T-cell (primary cell): Measurements from ENCODE around the gene TEX261. TPM values are rescaled to one million over a fixed set of nuclear protein-coding genes. Genes with fewer than 3 reads are reported as not detected.
A peak's percentile ranks its signal among the peaks of the same experiment; 100 is the strongest.

Experiments
- ATAC-seq, 4 experiments: fragments of 200-7000 bp in 3 of 4; fragments of 150-1000 bp in 1 of 4; cut with Tn5 transposase; replicated peaks in 1 of 4; 1 replicate in 3 of 4; 2 replicates in 1 of 4; pipeline ENCODE4 v1.10.0; 2021; ENCODE audit warnings: moderate library complexity in 3 of 4, mild to moderate bottlenecking in 2 of 4, moderate number of reproducible peaks in 1 of 4
- CTCF ChIA-PET, 2 donors: fragments of 300-600 bp; sonication (Branson Sonifier 250); formaldehyde crosslinking; loops; one replicate each; lab custom pipeline; 2022; ENCODE audit warnings: antibody characterized with exemption in 2 of 2; lab: Charles Lee
- POLR2A ChIA-PET, 2 donors: fragments of 300-600 bp; sonication (Branson Sonifier 250); formaldehyde crosslinking; loops; one replicate each; lab custom pipeline; 2022; ENCODE audit warnings: antibody characterized with exemption in 2 of 2; lab: Charles Lee
- DNase-seq, 35 experiments: peaks; one replicate each; pipeline versions ENCODE4 v3.0.0 to v3.0.0-alpha.2; 2013 to 2023
- H3K27ac ChIP-seq: one replicate; pipeline ENCODE4 v1.5.1; 2013; ENCODE audit warnings: low read length
- H3K27me3 ChIP-seq, 2 experiments: replicated peaks in 1 of 2; 1 replicate in 1 of 2; 2 replicates in 1 of 2; pipeline versions ENCODE4 v1.6.1 to v1.7.0; 2013; ENCODE audit warnings: low read length in 1 of 2, mixed read lengths in 1 of 2; ENCODE audit not compliant: control insufficient read depth in 2 of 2, insufficient read depth in 2 of 2; ENCODE audit errors: extremely low read depth in 1 of 2
- H3K36me3 ChIP-seq, 2 donors: 1 replicate in 1 of 2; 2 replicates in 1 of 2; pipeline versions ENCODE4 v1.6.1 to v1.7.0; 2013; ENCODE audit warnings: low read length in 1 of 2; ENCODE audit not compliant: control insufficient read depth in 2 of 2, insufficient read depth in 1 of 2; ENCODE audit errors: extremely low read depth in 1 of 2
- H3K4me1 ChIP-seq, 2 experiments: 1 replicate in 1 of 2; 2 replicates in 1 of 2; pipeline versions ENCODE4 v1.6.1 to v1.7.0; 2013; ENCODE audit warnings: low read length in 2 of 2, mixed read lengths in 1 of 2; ENCODE audit not compliant: insufficient read depth in 2 of 2, control insufficient read depth in 1 of 2; ENCODE audit errors: extremely low read depth in 1 of 2
- H3K4me3 ChIP-seq, 2 donors: 1 replicate in 1 of 2; 2 replicates in 1 of 2; pipeline versions ENCODE4 v1.5.1 to v1.7.0; 2013; ENCODE audit warnings: mild to moderate bottlenecking in 2 of 2, low read length in 1 of 2, moderate library complexity in 1 of 2; ENCODE audit not compliant: control insufficient read depth in 1 of 2; ENCODE audit errors: extremely low read depth in 1 of 2
- H3K9me3 ChIP-seq: 2 replicates; pipeline ENCODE4 v1.7.0; 2013
- H3K27ac Mint-ChIP-seq, 2 donors: one replicate each; pipeline ENCODE4 v1.8.0; 2020 to 2021; ENCODE audit warnings: mild to moderate bottlenecking in 2 of 2, mixed read lengths in 2 of 2
- H3K27me3 Mint-ChIP-seq, 2 donors: one replicate each; pipeline ENCODE4 v1.8.0; 2021 to 2022; ENCODE audit warnings: mixed read lengths in 2 of 2
- H3K36me3 Mint-ChIP-seq: one replicate; pipeline ENCODE4 v1.8.0; 2021; ENCODE audit warnings: mixed read lengths
- H3K4me1 Mint-ChIP-seq, 3 donors: one replicate each; pipeline ENCODE4 v1.8.0; 2020 to 2022; ENCODE audit warnings: mixed read lengths in 3 of 3, mild to moderate bottlenecking in 1 of 3
- H3K4me3 Mint-ChIP-seq, 3 donors: one replicate each; pipeline ENCODE4 v1.8.0; 2020 to 2022; ENCODE audit warnings: mild to moderate bottlenecking in 3 of 3, mixed read lengths in 3 of 3, moderate library complexity in 3 of 3
- H3K9me3 Mint-ChIP-seq, 3 donors: one replicate each; pipeline ENCODE4 v1.8.0; 2020 to 2022; ENCODE audit warnings: mixed read lengths in 3 of 3
- WGBS: methylation state at CpG from one replicate; pipeline ENCODE4 v1.1.5; 2013; ENCODE audit warnings: missing lambda C conversion rate; ENCODE audit not compliant: insufficient coverage; 5-methylcytosine and 5-hydroxymethylcytosine counted together
- total RNA-seq, 35 experiments: library from RNA in 6 of 35; stranded (reverse) in 6 of 35; fragments of 120-200 nt in 1 of 35; gene quantifications; one replicate each; pipeline versions ENCODE4 v1.2.1 to v1.2.4 and lab custom pipeline; 2013 to 2026

TEX261 gene
- total RNA-seq, 5 donors from 2014 or later (not counting 1 experiment from before 2014, with no cell fraction given) = 35.9 to 60.3 (median 48.1) TPM

- Mint-ChIP-seq H3K36me3 (peaks cover 29% of the 10 kb centered on the region), H3K4me3 (peak overlapping the region; percentile 41 to 59 (median 42)), H3K4me1 (peaks cover 6 to 15% (median 15%) of the 10 kb centered on the region in 3 donors), H3K27me3 (no peaks in the 10 kb centered on the region), H3K9me3 (no peaks in the 10 kb centered on the region), H3K27ac (peak overlapping the region; percentile 44 to 50)
- Histone ChIP-seq H3K27ac (no peak overlapping the region), H3K4me3 (no peak overlapping the region), H3K9me3 (no peaks in the 10 kb centered on the region), H3K36me3 (peaks cover 13 to 43% of the 10 kb centered on the region in 2 donors), H3K27me3 (no peaks in the 10 kb centered on the region), H3K4me1 (peaks cover 0 to 12% of the 10 kb centered on the region in 2 experiments)
- 26% methylated on average over 29 of the region's 32 CpGs for WGBS
- ChIA-PET CTCF (interaction anchor here (0.5 to 1.6 kb wide), 8 partner anchors 9 to 690 kb away, joined by 3 to 4 read pairs (median 3); partner anchors contain the start of gene MPHOSPH10 (in 1 of the 2)), POLR2A (interaction anchor here in 1 of 2 donors (0.6 kb wide), 1 partner anchor 129 kb away, joined by 4 read pairs; no protein-coding TSS in a partner anchor)
- ATAC-seq = peak; percentile 98 to 100 (median 99)
- DNase-seq = peak; percentile 63 to 89 (median 80)
Measured at GRCh38 chr2:70984576-70985282, 9.9 kb downstream of the TEX261 start.

- Mint-ChIP-seq H3K27ac (peak overlapping the region; percentile 44 to 50), H3K4me3 (peak overlapping the region in 2 of 3 donors; percentile 41 to 59), H3K27me3 (no peaks in the 10 kb centered on the region), H3K9me3 (no peaks in the 10 kb centered on the region), H3K4me1 (peaks cover 6 to 17% (median 16%) of the 10 kb centered on the region in 3 donors), H3K36me3 (peaks cover 29% of the 10 kb centered on the region)
- no peak overlapping the region for H3K4me3 ChIP-seq
- no peak for DNase-seq
- H3K9me3 ChIP-seq = no peaks in the 10 kb centered on the region
- no peaks in the 10 kb centered on the region for H3K27me3 ChIP-seq
- H3K4me1 ChIP-seq = peaks cover 0 to 13% of the 10 kb centered on the region in 2 experiments
- peaks cover 10 to 37% of the 10 kb centered on the region in 2 donors for H3K36me3 ChIP-seq
- no peak overlapping the region for H3K27ac ChIP-seq
- ChIA-PET CTCF (interaction anchor here (0.6 to 1.6 kb wide), 7 partner anchors 10 to 147 kb away, joined by 3 to 4 read pairs (median 3); partner anchors contain the start of gene MPHOSPH10 (in 1 of the 2)), POLR2A (interaction anchor here in 1 of 2 donors (0.6 kb wide), 1 partner anchor 129 kb away, joined by 4 read pairs; no protein-coding TSS in a partner anchor)
- ATAC-seq = no peak
- WGBS = 84% methylated on average over 3 of the region's 3 CpGs
Measured at GRCh38 chr2:70984228-70984575, 10.5 kb downstream of the TEX261 start.

GRCh38 chr2:70983506-70984227 is 11.0 kb downstream of the TEX261 start:
- WGBS = 95% methylated on average over 3 of the region's 8 CpGs
- H3K27me3 ChIP-seq = no peaks in the 10 kb centered on the region
- H3K27ac ChIP-seq = no peak overlapping the region
- H3K36me3 Mint-ChIP-seq = peaks cover 25% of the 10 kb centered on the region
- peaks cover 6 to 17% (median 16%) of the 10 kb centered on the region in 3 donors for H3K4me1 Mint-ChIP-seq
- H3K9me3 ChIP-seq = no peaks in the 10 kb centered on the region
- H3K4me3 Mint-ChIP-seq = no peak overlapping the region
- H3K4me3 ChIP-seq = no peak overlapping the region
- ChIA-PET CTCF (interaction anchor here (0.6 to 1.6 kb wide), 6 partner anchors 9 to 26 kb away, joined by 3 to 4 read pairs (median 3); no protein-coding TSS in a partner anchor), POLR2A (no interaction called here)
- H3K27me3 Mint-ChIP-seq = no peaks in the 10 kb centered on the region
- no peaks in the 10 kb centered on the region for H3K9me3 Mint-ChIP-seq
- DNase-seq = peak in 2 of 35 experiments; percentile 3 to 7
- ATAC-seq = no peak
- H3K4me1 ChIP-seq = peaks cover 0 to 18% of the 10 kb centered on the region in 2 experiments
- peaks cover 4 to 32% of the 10 kb centered on the region in 2 donors for H3K36me3 ChIP-seq
- no peak overlapping the region for H3K27ac Mint-ChIP-seq

GRCh38 chr2:70982971-70983370 is 11.7 kb downstream of the TEX261 start:
- Mint-ChIP-seq H3K4me1 (peaks cover 10 to 20% (median 19%) of the 10 kb centered on the region in 3 donors), H3K27ac (no peak overlapping the region), H3K27me3 (no peaks in the 10 kb centered on the region), H3K4me3 (no peak overlapping the region), H3K36me3 (peaks cover 21% of the 10 kb centered on the region), H3K9me3 (no peaks in the 10 kb centered on the region)
- Histone ChIP-seq H3K4me3 (no peak overlapping the region), H3K36me3 (peaks cover 0 to 25% of the 10 kb centered on the region in 2 donors), H3K9me3 (no peaks in the 10 kb centered on the region), H3K27ac (no peak overlapping the region), H3K4me1 (peaks cover 0 to 25% of the 10 kb centered on the region in 2 experiments), H3K27me3 (no peaks in the 10 kb centered on the region)
- DNase-seq (peak in 1 of 35 experiments; percentile 9), ATAC-seq (no peak)
- WGBS = 97% methylated on average over 3 of the region's 3 CpGs
- POLR2A ChIA-PET = interaction anchor here in 1 of 2 donors (0.6 kb wide), 1 partner anchor 85 kb away, joined by 3 read pairs; the partner anchor contains the start of gene NAGK
- CTCF ChIA-PET = interaction anchor here (0.6 to 0.8 kb wide), 4 partner anchors 16 to 26 kb away, joined by 3 to 4 read pairs (median 3); no protein-coding TSS in a partner anchor

- peak in 2 of 35 experiments; percentile 8 to 15 for DNase-seq
- Histone ChIP-seq H3K4me1 (peaks cover under 1 to 33% of the 10 kb centered on the region in 2 experiments), H3K4me3 (no peak overlapping the region), H3K27me3 (no peaks in the 10 kb centered on the region), H3K9me3 (no peaks in the 10 kb centered on the region), H3K27ac (no peak overlapping the region), H3K36me3 (peaks cover 0 to 17% of the 10 kb centered on the region in 2 donors)
- no peak for ATAC-seq
- Mint-ChIP-seq H3K4me1 (peaks cover 18 to 27% (median 26%) of the 10 kb centered on the region in 3 donors), H3K9me3 (no peaks in the 10 kb centered on the region), H3K27me3 (no peaks in the 10 kb centered on the region), H3K4me3 (no peak overlapping the region), H3K27ac (no peak overlapping the region), H3K36me3 (peaks cover 14% of the 10 kb centered on the region)
- ChIA-PET CTCF (interaction anchor here (0.5 to 0.6 kb wide), 3 partner anchors 16 to 679 kb away, joined by 3 read pairs; no protein-coding TSS in a partner anchor), POLR2A (interaction anchor here in 1 of 2 donors (0.6 kb wide), 1 partner anchor 86 kb away, joined by 3 read pairs; the partner anchor contains the start of gene NAGK)
- WGBS = 90% methylated on average over 8 of the region's 14 CpGs
Measured at GRCh38 chr2:70981866-70982810, 12.5 kb downstream of the TEX261 start.
